ENCODE results near the gene TSPAN31. TPM values are rescaled to one million over a fixed set of nuclear protein-coding genes. Genes with fewer than 3 reads are reported as not detected.
"Not testable (repeated sequence)": the region's sequence is repeated elsewhere in the genome, so short reads cannot be mapped to it uniquely, and the experiment has no call there.

The TSPAN31 gene
- polyA plus RNA-seq, 1 donor, result 103 TPM

DNA sequence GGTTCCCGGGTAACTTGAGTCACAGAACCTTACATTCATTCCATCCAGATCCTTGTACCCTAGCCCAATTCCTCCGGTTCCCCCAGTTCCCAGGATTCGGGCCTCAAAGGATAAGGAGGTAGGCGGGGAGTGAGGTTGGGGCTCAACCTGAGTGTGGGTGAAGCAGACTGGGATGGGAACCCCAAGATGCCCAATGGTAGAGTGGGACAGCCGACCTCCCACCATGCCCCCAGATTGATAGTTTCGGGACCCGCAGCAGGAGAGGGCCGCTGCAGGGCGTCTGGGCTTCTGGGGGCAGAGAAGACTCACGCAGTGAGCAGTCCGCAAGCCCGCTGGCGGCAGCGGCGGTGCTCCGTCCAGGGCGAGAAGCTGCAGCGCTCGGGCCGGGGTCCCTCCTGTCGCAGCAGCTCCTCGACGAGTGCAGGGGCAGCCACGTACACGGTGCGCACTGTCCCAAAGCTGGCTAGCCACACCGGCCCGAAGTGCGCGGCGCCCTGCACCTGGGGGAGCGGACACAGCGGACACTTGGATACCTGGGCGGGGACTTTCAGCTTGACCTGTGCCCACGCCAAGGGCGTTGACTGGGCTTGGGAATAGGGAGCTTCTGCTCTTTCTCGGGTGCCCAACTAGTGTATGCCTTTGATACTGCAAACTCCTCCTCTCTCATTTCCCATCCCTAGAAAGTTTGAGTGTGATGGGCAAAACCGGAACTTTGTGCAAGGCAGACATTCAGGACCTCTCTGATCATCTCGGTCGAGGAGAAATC, 21.0 kb downstream of the TSPAN31 start:
- no peak for DNase-seq

DNA sequence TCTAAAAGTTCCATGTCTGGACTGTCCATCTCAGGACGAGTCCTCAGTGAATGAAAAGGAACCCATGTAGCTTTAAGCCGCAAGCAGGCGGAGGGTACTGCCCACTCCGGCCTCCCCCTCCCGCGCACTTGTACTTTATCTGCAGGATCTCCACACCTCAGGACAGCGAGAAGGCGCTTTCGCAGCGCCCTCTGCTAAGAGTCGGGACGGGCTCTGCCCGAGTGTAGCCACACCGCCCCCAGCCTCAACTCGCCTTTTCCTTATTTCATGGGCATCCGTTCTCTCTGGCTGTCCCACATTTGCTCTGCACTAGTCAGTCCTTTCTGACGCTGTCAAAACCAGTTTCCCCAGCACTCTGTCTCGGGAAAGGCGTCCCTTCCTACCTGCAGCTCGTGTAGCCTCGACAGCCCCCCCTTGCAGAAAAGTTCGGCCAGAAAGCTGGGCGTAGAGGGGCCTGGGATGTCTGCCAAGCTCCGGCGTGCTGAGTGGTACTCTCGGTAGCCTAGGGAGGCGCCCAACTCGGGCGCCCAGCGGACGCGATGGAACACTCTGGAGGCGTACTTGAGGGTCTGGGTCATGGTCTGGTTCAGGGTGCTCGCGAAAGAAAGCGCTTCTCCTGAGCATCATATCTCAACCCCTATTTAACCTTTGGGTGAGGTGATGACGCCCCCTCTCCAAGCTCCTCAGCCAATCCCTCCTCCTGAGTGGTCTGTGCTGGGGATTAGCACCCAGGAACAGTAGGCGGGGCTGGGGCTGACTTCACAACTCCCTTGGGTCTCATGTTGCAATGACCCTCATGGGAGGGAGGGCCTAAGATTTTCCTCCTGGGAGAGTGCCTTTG, 21.8 kb downstream of the TSPAN31 start, which contains the start of gene CYP27B1:
CYP27B1 (minus strand) TSS at position 615 of the 841 bp plus-strand sequence; CDS start at position 578, 37 bp downstream.
- no peak for DNase-seq

DNA sequence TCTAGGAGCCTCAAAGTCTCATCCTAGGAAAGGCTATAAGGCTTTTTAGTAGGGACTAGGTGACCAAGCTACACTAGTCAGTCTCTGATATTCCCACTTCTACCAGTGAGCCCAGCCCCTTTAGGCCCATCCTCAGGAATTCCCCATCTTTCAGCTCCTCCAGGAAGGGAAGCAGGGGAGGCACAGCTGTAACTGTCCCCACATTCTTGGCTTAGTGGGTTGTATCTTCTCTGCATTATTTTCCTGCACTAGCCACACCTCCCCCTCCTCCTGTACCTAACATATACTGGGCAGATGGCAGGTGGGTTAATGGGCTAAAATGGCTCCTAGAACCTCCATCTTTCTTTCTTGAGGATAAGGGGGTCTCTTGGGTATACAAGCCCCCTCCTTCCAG, 22.5 kb downstream of the TSPAN31 start:
- no peak for DNase-seq

DNA sequence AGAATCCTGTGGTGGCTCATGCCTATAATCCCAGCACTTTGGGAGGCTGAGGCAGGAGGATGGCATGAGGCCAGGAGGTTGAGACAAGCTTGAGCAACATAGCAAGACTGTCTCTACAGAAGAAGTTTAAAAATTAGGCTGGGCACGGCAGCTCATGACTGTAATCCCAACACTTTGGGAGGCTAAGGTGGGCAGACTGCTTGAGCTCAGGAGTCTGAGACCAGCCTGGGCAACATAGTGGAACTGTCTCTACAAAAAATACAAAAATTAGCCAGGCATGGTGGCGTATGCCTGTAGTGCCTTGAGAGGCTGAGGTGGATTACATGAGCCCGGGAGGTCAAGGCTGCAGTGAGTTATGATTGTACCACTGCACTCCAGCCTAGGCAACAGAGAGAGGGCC, 23.0 kb downstream of the TSPAN31 start:
- DNase-seq, result no peak

DNA sequence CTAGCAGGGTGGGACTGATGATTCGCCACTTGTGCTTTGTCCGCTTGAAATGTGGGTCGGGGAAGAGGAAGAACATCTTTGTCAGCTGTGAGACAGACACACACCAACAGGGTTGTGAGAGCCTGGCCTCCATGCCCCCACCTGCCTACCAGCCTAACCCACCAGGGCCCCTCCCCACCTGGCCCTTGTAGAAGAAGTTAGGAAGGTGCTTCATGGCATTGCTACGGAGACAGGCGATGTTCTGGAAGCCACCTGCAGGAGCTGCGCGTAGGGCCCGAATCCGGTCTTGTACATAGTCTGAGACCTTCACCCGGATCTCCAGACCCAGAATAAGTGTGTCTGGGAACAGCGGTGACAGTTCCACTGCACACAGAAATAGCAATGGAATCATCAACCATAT, 24.8 kb downstream of the TSPAN31 start:
- DNase-seq, result no peak

DNA sequence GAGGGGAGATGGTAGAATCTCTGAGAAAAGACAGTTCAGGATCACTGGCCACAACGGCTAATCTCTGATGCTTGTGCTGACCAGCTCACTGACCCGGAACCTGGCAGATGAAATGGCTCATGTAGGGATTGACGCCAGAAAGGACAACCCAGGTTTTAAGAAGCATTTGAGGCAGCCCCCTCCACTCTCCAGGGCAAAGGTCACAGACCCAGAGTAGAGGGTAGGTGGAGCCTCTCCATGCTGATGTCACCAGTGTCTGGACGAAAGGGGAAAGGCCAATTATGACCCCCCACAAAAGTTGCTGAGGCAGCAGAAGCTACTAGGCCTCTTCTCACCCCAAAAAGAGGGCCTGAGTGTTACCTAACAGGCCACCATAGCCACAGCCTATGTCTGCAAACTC, 25.9 kb downstream of the TSPAN31 start:
- no peak for DNase-seq

DNA sequence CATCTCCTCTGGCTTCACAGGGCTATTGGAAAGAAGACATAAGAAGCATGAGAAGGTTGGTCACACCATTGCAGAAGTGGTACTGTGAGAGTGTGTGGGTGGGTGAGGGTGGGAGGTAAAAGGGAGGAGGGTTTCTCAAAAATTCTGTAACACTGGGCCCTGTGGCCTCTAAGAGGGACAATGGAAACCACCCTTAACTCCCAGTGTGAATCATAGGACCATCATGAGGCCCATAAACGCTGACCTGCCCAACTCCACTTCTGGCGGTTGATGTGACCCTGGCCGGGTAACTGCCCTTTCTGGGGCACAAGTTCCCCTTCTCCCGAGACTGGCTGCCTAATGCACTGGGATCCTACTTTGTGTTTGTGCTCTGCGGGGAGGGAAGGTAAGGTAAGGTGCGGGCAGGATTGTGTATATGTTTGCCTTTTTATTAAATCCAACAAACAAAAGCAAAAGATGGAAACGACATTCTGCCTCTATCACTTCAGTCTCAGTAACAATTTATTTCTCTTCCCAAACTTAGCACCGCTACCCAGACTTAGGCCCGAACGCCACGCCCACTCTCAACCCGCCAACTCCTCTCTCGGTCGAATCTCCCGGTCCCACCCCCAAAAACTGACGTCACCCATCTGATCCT, 26.5 kb downstream of the TSPAN31 start:
- DNase-seq, result peak; percentile 91

DNA sequence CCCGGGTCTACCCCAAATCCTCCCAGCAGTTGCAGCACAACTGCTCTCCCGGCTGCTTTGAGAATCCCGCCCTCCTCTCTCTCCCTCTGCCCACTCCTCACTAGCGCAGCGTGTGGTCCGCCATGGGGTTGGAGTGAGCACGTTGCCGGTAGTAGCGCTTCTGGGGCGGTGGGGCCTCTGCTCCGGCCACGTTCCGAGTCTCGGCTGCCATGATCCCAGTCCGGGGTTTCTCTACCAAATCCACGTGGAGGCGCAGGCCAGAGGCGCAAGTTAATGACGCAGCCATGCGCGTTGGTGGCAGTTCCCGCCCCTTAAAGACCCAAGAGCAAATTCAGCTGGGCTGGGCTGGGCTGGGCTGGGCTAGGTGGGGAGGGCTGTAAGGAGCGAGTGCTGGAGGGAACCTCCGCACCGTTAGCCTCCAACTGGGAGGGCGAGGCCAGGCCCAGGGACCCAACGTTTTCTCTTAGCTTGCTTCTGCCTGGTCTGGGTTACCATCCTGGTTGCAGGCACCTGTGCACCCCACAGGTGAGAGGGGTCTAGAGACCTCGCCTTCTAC, 27.1 kb downstream of the TSPAN31 start, which contains the start of gene METTL1:
METTL1 (minus strand) TSS at position 233 of the 556 bp plus-strand sequence; CDS start at position 211, 22 bp downstream.
- DNase-seq, result peak; percentile 96

DNA sequence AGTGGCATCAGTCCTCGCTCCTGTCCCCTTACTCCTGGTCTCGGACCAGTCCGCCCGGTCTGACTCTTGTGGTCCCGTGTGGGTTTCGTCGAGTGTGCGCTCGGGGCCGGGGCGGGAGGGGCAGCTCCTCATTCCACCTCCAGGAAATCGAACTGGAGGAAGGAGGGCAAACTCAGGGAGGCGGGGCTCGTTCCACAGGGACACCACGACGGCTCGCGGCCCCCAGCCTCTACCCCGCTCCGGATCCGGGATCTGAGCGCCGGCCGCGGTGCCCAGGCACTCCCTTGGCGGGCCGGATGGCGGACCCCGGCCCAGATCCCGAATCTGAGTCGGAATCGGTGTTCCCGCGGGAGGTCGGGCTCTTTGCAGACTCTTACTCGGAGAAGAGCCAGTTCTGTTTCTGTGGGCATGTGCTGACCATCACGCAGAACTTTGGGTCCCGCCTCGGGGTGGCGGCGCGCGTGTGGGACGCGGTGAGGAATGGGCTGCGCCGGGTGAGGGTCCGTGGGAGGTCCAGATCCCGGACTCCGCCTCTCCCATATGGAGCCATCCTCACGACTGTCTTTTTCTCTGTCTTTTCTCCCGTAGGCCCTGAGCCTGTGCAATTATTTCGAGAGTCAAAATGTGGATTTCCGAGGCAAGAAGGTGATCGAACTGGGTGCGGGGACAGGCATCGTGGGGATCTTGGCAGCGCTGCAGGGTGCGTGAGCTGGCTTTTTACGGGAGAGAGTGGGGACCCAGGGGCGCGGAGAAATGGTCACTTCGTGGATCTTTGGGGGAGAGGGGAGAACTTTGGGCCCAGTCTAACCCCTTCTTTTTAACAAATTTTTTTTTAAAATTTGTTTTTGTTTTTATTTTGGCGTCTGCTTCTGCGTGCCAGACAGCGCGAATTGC, 27.8 kb downstream of the TSPAN31 start, which contains the start of gene EEF1AKMT3:
EEF1AKMT3 (plus strand) TSS at position 186 of the 894 bp plus-strand sequence; CDS start at position 297, 111 bp downstream.
- no peak for DNase-seq

DNA sequence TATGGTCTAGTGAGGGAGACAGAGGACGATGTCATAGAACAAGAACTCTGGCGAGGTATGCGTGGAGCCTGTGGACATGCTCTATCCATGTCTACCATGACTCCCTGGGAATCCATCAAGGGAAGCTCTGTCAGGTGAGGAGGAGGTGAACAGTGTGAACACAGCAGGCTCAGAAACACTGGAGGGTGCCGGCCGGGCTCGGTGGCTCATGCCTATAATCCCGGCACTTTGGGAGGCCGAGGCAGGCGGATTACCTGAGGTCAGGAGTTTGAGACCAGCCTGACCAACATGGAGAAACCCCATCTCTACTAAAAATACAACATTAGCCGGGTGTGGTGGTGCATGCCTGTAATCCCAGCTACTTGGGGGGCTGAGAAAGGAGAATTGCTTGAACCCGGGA, 29.8 kb downstream of the TSPAN31 start:
- DNase-seq, result not testable (repeated sequence)

DNA sequence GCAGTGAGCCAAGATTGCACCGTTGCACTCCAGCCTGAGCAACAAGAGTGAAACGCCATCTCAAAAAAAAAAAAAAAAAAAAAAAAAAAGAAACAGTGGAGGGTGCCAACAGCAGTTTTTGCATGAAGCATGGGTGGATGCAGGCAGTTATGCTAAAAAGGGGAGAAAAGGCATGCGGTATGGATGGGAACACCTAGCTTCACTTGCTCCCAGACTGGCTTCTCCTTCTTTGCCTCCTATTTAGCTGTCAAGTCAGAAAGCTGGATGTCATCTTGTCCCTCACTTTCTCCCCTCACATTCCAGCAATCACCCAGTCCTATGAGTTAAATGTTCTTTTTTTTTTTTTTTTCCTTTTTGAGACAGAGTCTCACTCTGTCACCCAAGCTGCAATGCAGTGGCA, 30.2 kb downstream of the TSPAN31 start:
- no peak for DNase-seq

DNA sequence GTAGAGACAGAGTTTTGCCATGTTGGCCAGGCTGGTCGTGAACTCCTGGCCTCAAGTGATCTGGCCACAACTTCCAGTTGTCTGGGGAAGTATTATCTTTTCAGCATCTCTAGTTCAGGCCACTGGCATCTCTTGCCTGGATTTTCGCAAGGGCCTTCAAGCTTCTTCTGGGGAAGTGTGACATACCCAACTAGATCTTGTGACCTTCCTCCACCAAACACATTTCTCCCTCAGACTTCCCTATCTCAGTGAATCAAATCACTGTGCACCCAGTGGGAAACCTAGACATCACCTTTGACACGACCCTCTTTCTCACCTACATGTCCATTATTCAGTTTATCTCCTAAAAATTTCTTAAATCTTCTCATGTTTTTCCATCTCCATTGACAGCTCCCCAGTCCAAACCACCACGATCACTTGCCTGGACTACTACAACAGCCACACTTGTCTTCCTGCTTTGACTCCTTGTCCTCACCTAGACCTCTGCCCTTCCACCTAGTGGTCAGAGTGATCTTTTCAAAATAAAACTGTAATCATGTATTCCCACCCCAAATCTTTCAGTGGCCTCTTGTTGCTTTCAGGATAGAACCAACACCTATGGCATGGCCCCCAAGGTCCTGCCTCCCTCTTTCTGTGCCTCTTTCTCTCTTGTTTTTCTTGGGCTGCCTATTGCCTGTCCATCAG, 30.9 kb downstream of the TSPAN31 start:
- no peak for DNase-seq

DNA sequence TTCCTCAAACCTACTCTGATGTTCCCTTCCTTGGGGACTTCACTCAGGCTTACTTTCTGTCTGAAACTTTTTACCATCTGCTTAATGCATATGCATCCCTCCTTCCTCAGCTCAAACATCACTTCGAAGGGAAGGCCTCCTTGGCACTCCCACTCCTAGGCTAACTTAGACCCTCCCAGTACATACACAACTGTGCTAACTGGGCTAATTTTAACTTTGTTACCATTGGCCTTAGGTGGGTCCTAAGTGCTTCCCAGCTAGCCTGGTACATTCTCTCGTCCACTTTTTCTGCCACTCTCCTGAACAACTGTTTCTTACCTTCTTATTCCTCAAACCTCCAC, 31.4 kb downstream of the TSPAN31 start:
- no peak for DNase-seq

DNA sequence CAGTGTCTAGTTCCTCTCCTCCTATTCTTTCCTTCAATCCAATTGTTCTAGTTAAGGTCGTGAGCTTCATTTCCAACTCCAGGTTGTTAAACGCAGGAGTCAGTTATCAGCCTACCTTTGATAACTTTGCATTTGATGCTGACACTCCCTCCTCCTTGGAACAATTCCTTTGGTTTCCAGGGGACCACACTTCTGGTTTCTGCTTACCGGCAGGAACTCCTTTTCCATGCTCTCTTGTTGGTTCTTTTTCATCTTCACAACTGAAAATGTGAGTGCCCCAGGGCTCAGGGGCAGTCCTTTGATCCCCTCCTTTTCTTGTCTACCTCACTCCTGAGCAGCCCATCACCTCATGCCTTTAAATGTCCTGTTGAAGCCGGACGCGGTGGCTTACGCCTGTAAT, 32.5 kb downstream of the TSPAN31 start:
- no peak for DNase-seq

DNA sequence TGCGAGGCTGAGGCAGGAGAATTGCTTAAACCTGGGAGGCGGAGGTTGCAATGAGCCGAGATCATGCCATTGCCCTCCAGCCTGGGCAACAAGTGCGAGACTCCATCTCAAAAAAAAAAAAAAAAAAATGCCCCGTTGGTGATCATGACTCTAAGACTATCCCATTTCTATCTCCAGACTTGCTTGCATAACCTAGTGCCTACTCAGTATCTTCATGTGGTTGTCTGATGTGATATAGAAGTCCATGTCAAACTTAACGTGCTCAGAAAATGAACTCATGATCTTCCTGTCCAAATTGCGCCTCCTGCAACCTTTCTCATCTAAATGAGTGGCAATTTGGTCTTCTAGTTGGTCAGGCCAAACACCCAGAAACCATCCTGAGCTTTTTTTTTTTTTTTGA, 33.1 kb downstream of the TSPAN31 start:
- no peak for DNase-seq

DNA sequence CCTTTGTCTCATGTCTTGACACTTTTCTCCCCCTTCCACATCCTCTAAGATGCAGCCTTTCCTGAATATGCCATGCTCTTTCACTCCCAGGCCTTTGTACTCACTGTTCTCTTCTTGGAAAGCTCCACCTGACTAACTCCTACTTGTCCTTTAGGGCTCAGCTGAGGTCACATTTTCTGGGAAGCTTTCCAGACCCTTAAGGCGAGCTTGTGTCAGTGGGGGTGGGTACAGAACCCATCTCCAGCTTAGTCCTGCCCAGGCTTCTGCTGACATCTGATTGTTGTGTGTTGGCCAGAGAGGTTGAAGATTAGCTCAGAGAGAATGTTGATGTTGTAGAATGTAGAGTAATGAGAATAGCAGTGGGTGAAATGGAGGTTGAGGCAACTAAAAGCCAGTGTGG, 34.9 kb downstream of the TSPAN31 start:
- DNase-seq, result no peak

DNA sequence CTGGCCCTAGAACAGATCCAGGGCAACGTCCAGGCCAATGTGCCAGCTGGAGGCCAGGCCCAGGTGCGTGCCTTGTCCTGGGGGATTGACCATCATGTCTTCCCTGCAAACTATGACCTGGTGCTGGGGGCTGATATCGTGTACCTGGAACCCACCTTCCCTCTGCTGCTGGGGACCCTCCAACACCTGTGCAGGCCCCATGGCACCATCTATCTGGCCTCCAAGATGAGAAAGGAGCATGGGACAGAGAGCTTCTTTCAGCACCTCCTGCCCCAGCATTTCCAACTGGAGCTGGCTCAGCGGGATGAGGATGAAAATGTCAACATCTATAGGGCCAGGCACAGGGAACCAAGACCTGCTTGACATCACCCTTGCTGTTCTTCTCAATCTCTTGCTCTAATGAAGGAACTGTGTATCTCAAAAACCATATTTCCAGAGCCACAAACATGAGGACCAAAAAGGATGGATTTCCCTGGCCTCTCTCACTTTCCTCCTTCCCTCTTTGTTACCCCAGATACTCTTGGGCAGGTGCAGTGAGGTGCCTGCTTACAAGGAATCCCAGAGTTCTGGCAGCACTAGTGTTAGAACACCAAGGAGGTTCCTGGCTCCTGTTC, 35.6 kb downstream of the TSPAN31 start:
- DNase-seq, result no peak

DNA sequence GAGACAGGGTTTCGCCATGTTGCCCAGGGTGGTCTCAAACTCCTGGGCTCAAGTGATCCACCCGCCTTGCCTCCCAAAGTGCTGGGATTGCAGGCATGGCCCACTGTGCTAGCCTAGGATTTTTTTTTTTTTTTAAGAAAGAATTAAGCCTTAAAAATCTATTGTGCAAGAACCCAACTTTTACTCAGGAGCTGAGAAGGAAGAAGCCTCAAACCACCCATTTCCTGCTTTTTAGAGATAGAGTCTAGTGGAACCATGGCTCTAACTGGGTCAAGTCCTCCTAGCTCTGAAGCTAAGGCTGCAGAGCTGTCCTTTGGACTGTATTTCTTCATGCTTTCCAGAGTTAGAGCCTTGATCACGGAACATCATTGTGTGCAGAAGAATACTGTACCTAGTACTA, 36.4 kb downstream of the TSPAN31 start:
- no peak for DNase-seq

DNA sequence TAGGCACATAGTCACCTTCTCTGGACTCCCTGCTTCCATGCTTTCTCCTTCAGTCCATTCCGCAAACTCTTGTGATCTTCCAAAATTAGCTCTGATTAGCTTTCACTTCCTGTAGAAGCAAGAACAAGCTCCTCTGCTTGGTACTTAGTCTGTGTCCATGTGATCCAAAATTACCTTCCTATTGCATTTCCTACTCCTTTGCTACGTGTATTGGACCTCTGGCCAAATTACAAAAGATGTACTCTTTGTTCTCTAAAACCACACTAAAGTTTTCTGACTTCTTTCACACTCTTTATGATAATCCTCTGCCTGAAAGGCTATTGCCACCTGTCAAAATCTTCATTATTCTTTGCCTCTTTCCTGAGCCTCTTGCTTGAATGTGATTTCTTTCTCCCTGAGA, 37.0 kb downstream of the TSPAN31 start:
- no peak for DNase-seq

DNA sequence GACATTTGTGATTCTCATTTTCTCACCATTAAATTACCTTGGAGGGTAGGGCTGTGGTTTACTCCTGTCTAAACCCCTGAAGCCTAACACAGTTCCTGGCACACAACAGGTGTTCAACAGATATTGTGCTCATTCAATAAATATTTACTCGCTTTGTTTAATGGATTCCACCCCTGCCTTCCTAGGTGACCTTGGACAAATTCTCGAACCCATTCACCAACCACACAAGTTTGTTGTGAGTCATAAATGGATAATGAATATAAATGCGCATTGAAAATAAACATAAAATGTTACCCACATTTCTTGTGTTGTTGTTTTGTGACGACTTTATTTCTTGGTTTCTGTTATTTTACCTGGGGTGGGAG, 37.4 kb downstream of the TSPAN31 start:
- DNase-seq, result no peak
